ENCODE measurements around the gene PIK3R1.
A peak's percentile ranks its signal among the peaks of the same experiment; 100 is the strongest.

The PIK3R1 gene

GRCh38 chr5:68252673-68253623, 37.4 kb downstream of the PIK3R1 start:
- DNase-seq: peak; percentile 79 to 84 (median 82)

DNA sequence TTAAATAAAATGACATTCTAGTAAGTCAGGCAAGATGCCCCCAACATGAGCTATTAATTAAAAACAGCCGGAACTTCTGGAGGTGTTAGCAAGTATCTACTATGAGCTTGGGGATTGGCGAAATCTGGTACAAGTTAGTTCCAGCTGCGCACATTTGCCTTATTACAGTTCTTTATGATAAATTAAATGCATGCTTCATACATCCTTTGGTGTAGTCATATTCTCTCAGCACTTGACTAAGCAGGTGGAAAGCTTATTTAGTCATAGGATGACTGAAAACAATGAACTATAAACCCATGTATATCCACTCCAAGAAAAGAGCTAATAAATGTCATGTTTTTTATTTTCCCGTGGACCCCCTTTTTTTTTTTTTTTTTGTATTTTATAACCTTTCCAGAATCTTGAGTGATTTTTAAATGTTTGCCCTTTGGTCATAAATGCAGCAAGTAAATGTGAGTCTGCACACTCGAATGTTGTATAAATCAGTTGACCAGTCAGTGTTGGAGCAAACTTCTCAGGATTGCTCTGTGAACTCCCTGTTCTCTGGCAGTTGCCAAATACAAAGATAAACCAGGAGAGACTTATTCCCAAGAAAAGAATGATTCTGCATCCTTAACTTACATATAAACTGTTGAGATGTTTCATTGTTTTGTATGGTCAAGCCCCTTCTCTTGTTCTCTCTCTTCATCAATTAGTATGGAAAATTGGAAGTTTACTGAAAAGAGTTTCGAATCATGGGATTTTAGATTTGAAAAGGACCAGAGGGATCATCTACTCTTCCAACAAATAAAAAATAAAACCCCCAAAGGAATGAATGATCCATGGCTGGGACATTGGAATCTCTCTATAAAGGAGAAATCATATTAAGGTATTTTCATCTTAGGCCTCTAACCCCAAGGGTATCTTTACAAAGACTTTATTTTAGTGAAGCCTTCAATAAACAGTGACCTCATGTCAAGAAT, 38.3 kb downstream of the PIK3R1 start:
- no peak for DNase-seq

GRCh38 chr5:68254810-68255209, 39.3 kb downstream of the PIK3R1 start:
- no peak for DNase-seq

GRCh38 chr5:68255305-68256120, 40.0 kb downstream of the PIK3R1 start:
- no peak for DNase-seq

GRCh38 chr5:68257210-68257609, 41.7 kb downstream of the PIK3R1 start:
- DNase-seq: no peak

GRCh38 chr5:68258531-68258930, 43.0 kb downstream of the PIK3R1 start:
- DNase-seq: no peak

DNA sequence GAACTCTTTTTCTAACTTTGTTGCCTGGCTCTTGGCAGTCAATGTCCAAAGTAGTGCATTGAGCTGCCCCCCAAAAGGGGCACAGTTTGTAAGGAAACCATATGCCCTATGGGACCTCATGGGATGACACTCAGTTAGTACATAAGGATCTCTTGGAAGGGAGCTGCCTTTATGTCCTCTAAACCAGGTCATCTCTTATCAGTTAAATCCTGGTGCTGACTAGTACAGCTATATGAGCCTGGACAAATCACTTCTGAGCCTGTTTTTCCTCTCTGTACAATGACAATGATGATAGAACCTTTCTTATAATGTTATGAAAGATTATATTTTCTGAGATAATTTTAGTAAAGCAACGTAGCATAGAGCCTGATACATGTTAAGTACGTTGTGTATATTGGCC, 44.1 kb downstream of the PIK3R1 start:
- DNase-seq: no peak

GRCh38 chr5:68260467-68260866, 44.9 kb downstream of the PIK3R1 start:
- DNase-seq: peak in 2 of 3 donors; percentile 48 to 52

DNA sequence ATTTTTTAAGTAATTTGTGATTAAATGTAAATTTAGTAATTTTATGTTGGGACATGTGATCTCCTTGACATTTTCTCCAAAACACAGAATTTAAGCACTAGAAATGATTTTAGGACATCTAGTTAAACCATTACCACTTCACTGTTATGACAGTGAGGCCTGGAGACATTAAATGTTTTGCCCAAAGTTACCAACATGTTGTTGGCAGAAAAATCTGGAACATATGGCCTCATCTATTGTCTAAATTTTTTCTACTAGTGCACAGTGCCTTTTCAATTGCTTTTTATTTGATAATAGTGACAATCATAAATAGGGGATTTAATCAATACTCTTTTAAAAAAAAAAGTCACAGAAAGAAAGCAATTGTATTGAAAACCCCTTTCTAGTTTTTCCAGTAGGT, 45.6 kb downstream of the PIK3R1 start:
- no peak for DNase-seq

DNA sequence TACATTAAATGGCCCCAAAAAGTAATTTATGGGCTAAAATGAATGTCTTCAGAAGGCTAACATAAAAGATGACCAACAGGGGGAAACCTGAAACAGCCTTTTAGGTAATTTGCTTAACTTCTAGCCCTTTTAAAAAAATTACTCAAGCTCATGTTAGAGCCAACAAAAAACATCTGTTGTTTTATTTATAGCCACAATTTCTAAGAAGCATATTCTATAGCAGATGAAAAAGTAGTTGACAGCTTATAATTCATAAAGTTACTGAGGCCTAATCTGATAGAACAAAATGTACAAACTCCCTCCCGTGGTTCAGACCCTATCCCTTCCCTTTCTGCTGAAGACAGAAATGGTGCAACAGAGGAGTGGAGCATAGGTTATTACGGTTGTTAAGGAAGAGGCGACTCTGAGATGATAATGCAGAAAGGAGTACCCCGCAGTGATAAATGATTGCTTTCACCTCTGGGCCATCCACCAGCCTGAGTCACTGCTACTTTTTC, 46.1 kb downstream of the PIK3R1 start:
- peak in 1 of 3 donors; percentile 26 for DNase-seq

DNA sequence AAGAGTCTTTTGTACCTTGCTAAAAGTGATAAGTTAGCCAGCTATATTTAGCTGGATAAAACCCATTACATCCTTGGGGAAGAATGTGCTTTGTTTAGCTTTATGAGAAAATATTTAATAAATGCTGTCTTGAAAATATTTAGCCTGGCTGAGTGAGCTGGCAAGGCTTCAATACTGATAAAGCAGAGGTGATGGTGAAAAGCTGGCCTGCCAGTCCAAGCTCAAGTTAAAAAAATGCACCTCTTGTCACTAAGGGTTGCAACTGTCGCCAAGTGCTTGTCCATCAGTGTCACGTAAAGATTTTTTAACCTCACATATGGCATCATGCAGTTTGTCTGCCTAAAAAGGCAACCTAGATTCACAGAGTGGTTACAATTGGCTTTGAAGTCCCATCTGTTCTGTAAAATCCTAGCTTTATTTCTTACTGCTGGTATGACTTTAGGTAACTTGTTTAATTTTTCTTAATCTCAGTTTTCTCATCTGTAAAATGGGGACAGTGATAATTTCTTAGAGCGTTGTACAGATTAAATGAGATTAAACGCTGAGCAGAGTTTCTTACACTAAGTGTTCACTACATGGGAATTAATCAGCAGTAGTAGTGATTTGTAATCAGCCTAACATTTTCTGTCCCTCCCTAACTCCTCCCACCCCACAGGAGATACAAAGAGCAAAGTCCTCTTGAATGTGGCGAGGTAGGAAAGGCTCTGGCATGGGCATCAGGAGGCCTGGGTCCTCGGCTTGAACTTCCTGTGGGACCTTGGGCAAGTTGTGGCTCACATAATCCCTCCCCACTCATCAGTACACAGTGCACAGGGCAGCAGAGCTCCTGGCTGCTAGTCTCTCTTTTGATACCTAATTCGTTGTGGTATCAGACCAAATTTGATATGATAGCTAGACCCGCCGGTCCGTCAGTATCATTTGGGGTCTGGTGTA, 48.7 kb downstream of the PIK3R1 start:
- no peak for DNase-seq

DNA sequence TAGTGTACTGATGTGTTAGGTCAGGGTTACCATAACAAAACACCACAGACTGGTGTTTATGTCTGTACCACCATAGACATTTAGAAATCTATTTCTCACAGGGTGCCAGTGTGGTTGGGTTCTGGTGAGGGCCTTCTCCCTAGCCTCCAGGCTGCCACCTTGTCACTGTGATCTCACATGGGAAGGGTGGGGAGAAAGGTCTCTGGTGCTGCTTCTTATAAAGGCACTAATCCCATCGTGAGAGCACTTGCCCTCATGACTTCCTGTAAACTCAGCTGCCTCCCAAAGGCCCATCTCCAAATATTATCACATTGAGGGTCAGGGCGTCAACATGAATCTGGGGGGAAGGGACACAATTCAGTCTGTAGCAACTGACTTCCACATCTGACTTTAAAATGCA, 49.8 kb downstream of the PIK3R1 start:
- DNase-seq: no peak

DNA sequence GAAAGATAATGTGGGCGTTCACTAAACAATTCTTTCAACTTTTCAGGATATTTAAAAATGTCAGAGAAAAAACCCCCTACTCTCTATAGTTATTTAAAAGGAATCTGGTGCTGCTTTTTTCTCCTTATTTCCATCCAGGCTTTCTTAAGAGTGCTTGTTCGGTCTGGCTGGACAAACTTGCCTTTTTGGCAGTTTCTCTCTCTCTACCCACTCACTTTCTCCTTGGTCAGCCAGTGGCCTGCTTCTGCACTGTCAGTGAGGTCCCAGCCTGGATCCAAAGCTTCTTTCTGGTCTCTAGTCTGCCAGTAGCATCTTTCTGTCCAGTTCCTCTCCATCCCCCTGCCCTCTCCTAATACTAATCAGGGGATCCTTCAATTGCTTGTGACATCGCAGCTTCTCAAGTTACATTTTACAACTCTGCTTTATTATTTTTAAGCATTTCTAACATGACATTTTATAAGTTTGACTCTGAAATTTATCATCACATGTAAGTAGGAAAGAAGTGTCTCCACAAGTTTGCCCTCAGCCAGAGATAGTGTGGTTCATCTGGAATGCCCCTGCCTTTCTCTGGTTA, 50.4 kb downstream of the PIK3R1 start:
- DNase-seq: no peak

DNA sequence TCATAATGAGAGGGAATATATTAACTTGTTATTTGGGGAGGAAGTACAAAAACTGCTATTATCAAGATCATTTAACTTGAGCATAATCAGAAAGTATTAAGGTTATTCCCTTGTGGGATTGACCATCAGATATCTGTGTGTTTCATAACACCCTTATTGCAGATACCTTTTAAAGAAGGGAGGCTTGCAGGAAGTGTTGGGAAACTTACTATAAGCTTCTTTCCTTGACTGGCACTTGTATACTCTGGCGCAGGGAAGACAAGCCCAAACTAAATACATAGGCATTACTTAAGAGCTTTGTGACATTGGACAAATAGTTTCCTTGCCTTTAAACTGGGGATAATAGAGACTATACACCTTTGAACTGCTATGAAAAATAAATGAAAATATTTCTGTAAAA, 50.9 kb downstream of the PIK3R1 start:
- DNase-seq: no peak

- DNase-seq: no peak
Observed at GRCh38 chr5:68267066-68267465, 51.5 kb downstream of the PIK3R1 start.

- no peak for DNase-seq
Observed at GRCh38 chr5:68268101-68268851, 52.7 kb downstream of the PIK3R1 start.

GRCh38 chr5:68268852-68269130, 53.2 kb downstream of the PIK3R1 start:
- no peak for DNase-seq

DNA sequence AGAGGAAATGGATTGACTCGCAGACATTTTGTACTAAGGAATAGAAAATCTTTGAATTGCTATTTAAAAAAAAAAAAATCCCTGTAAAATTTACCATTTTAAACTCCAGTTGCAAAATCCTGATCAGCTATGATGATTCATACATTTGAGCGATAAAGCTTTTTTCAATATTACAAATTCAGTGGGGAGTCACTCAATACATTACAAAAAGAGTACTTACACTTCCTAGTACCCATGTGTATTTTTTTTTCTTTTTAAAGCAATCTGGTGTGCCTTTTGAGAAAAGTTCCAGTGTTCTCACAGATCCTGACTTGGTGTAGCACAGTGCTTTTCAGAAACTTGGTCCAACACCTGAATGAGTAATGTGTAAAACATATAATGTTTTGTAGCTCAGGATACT, 54.3 kb downstream of the PIK3R1 start:
- DNase-seq: peak in 2 of 3 donors; percentile 30 to 44

GRCh38 chr5:68270399-68270975, 54.9 kb downstream of the PIK3R1 start:
- DNase-seq: no peak

DNA sequence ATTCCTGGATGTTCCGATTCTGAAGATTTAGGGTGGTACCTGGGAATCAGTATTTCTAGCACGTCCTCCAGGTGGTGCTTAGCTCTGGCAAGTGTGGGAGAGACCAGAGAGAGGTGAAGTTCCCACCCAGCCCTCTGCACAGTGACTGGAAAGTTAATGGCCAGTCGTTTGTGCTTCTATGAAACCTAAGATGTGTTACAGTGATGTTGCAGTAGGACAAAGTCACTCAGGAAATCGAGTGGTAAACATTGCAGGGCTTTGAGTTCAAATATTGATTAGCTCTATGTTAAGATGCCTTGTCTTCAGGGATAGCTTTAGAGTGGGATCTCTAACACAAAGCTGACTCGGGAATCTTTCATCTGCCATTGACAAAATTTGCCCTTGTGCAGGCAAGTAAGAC, 55.6 kb downstream of the PIK3R1 start:
- DNase-seq: no peak

Data from suppressor macrophage treated with lipopolysaccharide for 1 hour (primary cell).